Lower leg skin (tissue), 3 donors: ENCODE data around the gene RXRG.

ENCODE experiments used
- CTCF ChIP-seq, 3 donors: fragments of 450-650 bp; IDR thresholded peaks; one replicate each; pipeline ENCODE4 v1.5.1; 2016; ENCODE audit warnings: antibody characterized with exemption in 3 of 3, mild to moderate bottlenecking in 3 of 3, moderate library complexity in 2 of 3
- POLR2A ChIP-seq, 2 donors: fragments of 450-650 bp; IDR thresholded peaks; one replicate each; pipeline ENCODE4 v1.6.1; 2016 to 2017; ENCODE audit warnings: antibody characterized with exemption in 2 of 2, mild to moderate bottlenecking in 1 of 2, moderate library complexity in 1 of 2

GRCh38 chr1:165442653-165443052, 2.3 kb downstream of the RXRG start:
- TF ChIP-seq CTCF (IDR thresholded peaks at IDR 0.05) (no peak), POLR2A (IDR thresholded peaks at IDR 0.05) (no peak)
